ENCODE data around the gene LDLRAD3. TPM values are rescaled to one million over a fixed set of nuclear protein-coding genes. Genes with fewer than 3 reads are reported as not detected.
A peak's percentile ranks its signal among the peaks of the same experiment; 100 is the strongest.

Gene LDLRAD3
- total RNA-seq, 1 experiment from 2014 or later: 15.3 TPM

- intact Hi-C loops (cut with micrococcal nuclease): no loop called here
- no TSS peak for BruUV-seq (replicated peaks)
- no peaks in the 10 kb centered on the region for H3K9me2 ChIP-seq (replicated peaks; ENCODE audit: low read length)
- no peaks in the 10 kb centered on the region for H3K9me3 ChIP-seq (ENCODE audit: low read length)
- ChIA-PET CTCF (no interaction called here), POLR2A (ENCODE audit: unreplicated experiment) (no interaction called here)
- H3K9ac ChIP-seq (ENCODE audit: low read length): no peak overlapping the region
- TF ChIP-seq EZH2 (IDR thresholded peaks at IDR 0.05; ENCODE audit: low read length, unreplicated experiment) (no peak), EZH2phosphoT487 (IDR thresholded peaks at IDR 0.05; ENCODE audit: borderline replicate concordance, low read length) (no peak), CTCF (conservative IDR thresholded peaks at IDR 0.05; ENCODE audit: low read depth, low read length) (no peak)
- H2AFZ ChIP-seq (ENCODE audit: low read length): no peak overlapping the region
- peaks cover 30% of the 10 kb centered on the region for H3K4me1 ChIP-seq (ENCODE audit: insufficient read depth, low read length)
- no peak overlapping the region for H3K4me2 ChIP-seq (ENCODE audit: low read length)
- no peak overlapping the region for H3K4me3 ChIP-seq (ENCODE audit: low read length)
- no peaks in the 10 kb centered on the region for H3K27me3 ChIP-seq (ENCODE audit: low read length)
- ATAC-seq (no peak), DNase-seq (no peak)
- no peaks in the 10 kb centered on the region for H3K36me3 ChIP-seq (ENCODE audit: low read depth, low read length)
- no peaks in the 10 kb centered on the region for H3K79me2 ChIP-seq (ENCODE audit: low read length)
- H3K27ac ChIP-seq (ENCODE audit: low read length): 0 out of 2 replicates have a peak overlapping the region, but pooled peaks have one; percentile 45
- H4K20me1 ChIP-seq (ENCODE audit: low read length): no peaks in the 10 kb centered on the region
- no peaks in the 10 kb centered on the region for H3F3A ChIP-seq (ENCODE audit: low read length, unreplicated experiment)
These were observed 223.2 kb downstream of the LDLRAD3 start for GRCh38 chr11:36167073-36167472.

DNA sequence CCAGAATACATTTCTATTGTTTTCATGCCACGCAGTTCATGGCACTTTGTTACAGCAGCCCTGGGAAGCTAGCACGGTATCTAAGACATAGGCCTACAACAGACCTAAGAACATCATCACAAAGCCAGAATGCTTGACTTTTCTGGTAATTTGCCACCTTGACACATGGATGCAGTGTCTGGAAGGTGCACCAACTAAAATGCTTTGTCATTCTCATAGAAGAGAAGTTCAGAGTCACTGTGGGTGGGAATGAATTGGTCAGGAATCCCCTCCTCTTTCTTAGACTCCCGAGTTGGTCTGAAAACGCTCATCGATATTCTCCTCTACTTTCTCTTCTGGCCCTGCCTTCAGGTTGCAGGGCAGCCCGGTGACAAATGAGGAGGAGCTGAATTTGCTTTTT lies 223.9 kb downstream of the LDLRAD3 start:
- intact Hi-C loops (cut with micrococcal nuclease): no loop called here
- TF ChIP-seq EZH2phosphoT487 (IDR thresholded peaks at IDR 0.05; ENCODE audit: borderline replicate concordance, low read length): no peak
- TF ChIP-seq EZH2 (IDR thresholded peaks at IDR 0.05; ENCODE audit: low read length, unreplicated experiment): no peak
- TF ChIP-seq CTCF (conservative IDR thresholded peaks at IDR 0.05; ENCODE audit: low read depth, low read length): no peak
- Histone ChIP-seq H3K9me3 (ENCODE audit: low read length) (no peaks in the 10 kb centered on the region), H4K20me1 (ENCODE audit: low read length) (no peaks in the 10 kb centered on the region), H3K4me3 (ENCODE audit: low read length) (no peak overlapping the region), H3K36me3 (ENCODE audit: low read depth, low read length) (no peaks in the 10 kb centered on the region), H3F3A (ENCODE audit: low read length, unreplicated experiment) (no peaks in the 10 kb centered on the region), H3K4me1 (ENCODE audit: insufficient read depth, low read length) (peaks cover 30% of the 10 kb centered on the region), H3K9me2 (replicated peaks; ENCODE audit: low read length) (no peaks in the 10 kb centered on the region), H3K27ac (ENCODE audit: low read length) (no peak overlapping the region), H3K27me3 (ENCODE audit: low read length) (no peaks in the 10 kb centered on the region), H3K79me2 (ENCODE audit: low read length) (0 out of 2 replicates have a peak, but pooled peaks cover 6% of the 10 kb centered on the region), H3K9ac (ENCODE audit: low read length) (no peak overlapping the region), H3K4me2 (ENCODE audit: low read length) (no peak overlapping the region), H2AFZ (ENCODE audit: low read length) (no peak overlapping the region)
- no peak for ATAC-seq
- BruUV-seq (replicated peaks): no TSS peak
- POLR2A ChIA-PET (ENCODE audit: unreplicated experiment): no interaction called here
- DNase-seq: no peak
- CTCF ChIA-PET: no interaction called here

- no peaks in the 10 kb centered on the region for H4K20me1 ChIP-seq (ENCODE audit: low read length)
- no TSS peak for BruUV-seq (replicated peaks)
- no peak for DNase-seq
- no peaks in the 10 kb centered on the region for H3K4me1 ChIP-seq (ENCODE audit: insufficient read depth, low read length)
- TF ChIP-seq EZH2 (IDR thresholded peaks at IDR 0.05; ENCODE audit: low read length, unreplicated experiment) (no peak), EZH2phosphoT487 (IDR thresholded peaks at IDR 0.05; ENCODE audit: borderline replicate concordance, low read length) (no peak), CTCF (conservative IDR thresholded peaks at IDR 0.05; ENCODE audit: low read depth, low read length) (no peak)
- 0 out of 2 replicates have a peak, but pooled peaks cover under 1% of the 10 kb centered on the region for H3K79me2 ChIP-seq (ENCODE audit: low read length)
- H3K9me3 ChIP-seq (ENCODE audit: low read length): no peaks in the 10 kb centered on the region
- no peak overlapping the region for H3K27ac ChIP-seq (ENCODE audit: low read length)
- ChIA-PET CTCF (no interaction called here), POLR2A (ENCODE audit: unreplicated experiment) (no interaction called here)
- H3K9me2 ChIP-seq (replicated peaks; ENCODE audit: low read length): no peaks in the 10 kb centered on the region
- H3K36me3 ChIP-seq (ENCODE audit: low read depth, low read length): no peaks in the 10 kb centered on the region
- no peaks in the 10 kb centered on the region for H3K27me3 ChIP-seq (ENCODE audit: low read length)
- no peak for ATAC-seq
- H3K4me3 ChIP-seq (ENCODE audit: low read length): no peak overlapping the region
- H3K9ac ChIP-seq (ENCODE audit: low read length): no peak overlapping the region
- intact Hi-C loops (cut with micrococcal nuclease): no loop called here
- H3K4me2 ChIP-seq (ENCODE audit: low read length): no peak overlapping the region
- no peak overlapping the region for H2AFZ ChIP-seq (ENCODE audit: low read length)
- no peaks in the 10 kb centered on the region for H3F3A ChIP-seq (ENCODE audit: low read length, unreplicated experiment)
These were observed 234.0 kb downstream of the LDLRAD3 start for GRCh38 chr11:36177836-36178235.

Data from PC-3 (cell line).